Activated CD4-positive, alpha-beta memory T cell treated with anti-CD3 and anti-CD28 coated beads for 36 hours (primary cell): Measurements from ENCODE around the gene TRAF3IP3. TPM values are rescaled to one million over a fixed set of nuclear protein-coding genes. Genes with fewer than 3 reads are reported as not detected.

Experiments used
- CTCF ChIA-PET: fragments of 350-600 bp; sonication (Branson Sonifier 250); formaldehyde crosslinking; loops from one replicate; lab custom pipeline; 2021; ENCODE audit warnings: antibody characterized with exemption, inconsistent platforms; lab: Charles Lee
- POLR2A ChIA-PET: fragments of 350-600 bp; sonication (Branson Sonifier 250); formaldehyde crosslinking; loops from one replicate; lab custom pipeline; 2021; ENCODE audit warnings: antibody characterized with exemption; lab: Charles Lee
- DNase-seq: peaks from one replicate; pipeline ENCODE4 v3.0.0-alpha.2; 2020
- H3K27ac Mint-ChIP-seq: one replicate; pipeline ENCODE4 v1.8.0; 2021; ENCODE audit warnings: mixed read lengths
- H3K27me3 Mint-ChIP-seq: one replicate; pipeline ENCODE4 v1.8.0; 2021; ENCODE audit warnings: mixed read lengths
- H3K36me3 Mint-ChIP-seq: one replicate; pipeline ENCODE4 v1.8.0; 2021; ENCODE audit warnings: mixed read lengths
- H3K4me1 Mint-ChIP-seq: one replicate; pipeline ENCODE4 v1.8.0; 2021; ENCODE audit warnings: low read depth, mixed read lengths
- H3K4me3 Mint-ChIP-seq: one replicate; pipeline ENCODE4 v1.8.0; 2021; ENCODE audit warnings: mild to moderate bottlenecking, mixed read lengths
- H3K9me3 Mint-ChIP-seq: one replicate; pipeline ENCODE4 v1.8.0; 2021; ENCODE audit warnings: mixed read lengths
- intact Hi-C: fragments of 100-400 bp; cut with micrococcal nuclease; formaldehyde crosslinking; loops from one replicate; pipeline ENCODE4 v1.15.1; 2023
- total RNA-seq, 2 experiments: library from RNA; stranded (reverse); gene quantifications; one replicate each; pipeline ENCODE4 v1.2.3, GENCODE V29; 2021

Gene TRAF3IP3
- total RNA-seq, 2 experiments from 2014 or later = 212 to 217 TPM

DNA sequence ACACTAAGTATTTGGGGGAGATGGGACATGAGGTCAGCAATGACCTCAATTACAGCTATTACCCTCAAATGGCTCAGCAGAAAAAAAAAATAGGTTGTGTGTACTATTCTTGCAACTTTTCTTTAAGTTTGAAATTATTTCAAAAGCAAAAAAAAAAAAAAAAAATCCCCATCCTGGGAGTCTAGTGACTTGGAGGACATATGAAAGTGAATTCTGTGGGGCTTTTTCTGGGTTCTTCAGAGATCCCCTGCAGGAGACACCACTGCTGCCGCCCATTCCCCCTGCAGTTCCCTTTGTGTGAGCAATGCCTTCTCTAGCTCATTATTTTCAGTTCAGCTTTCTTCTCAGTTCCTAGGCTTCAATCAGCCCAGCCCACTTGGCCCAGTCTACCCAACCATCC, 34.5 kb upstream of the TRAF3IP3 start:
- ChIA-PET CTCF (interaction anchor here (0.6 to 0.8 kb wide), 3 partner anchors 34 to 334 kb away, joined by 3 to 5 read pairs (median 4); no protein-coding TSS in a partner anchor), POLR2A (interaction anchor here (0.6 to 1.2 kb wide), 5 partner anchors 16 to 70 kb away, joined by 3 to 4 read pairs (median 3); partner anchors contain the start of gene TRAF3IP3)
- intact Hi-C loops = no loop called here
- Mint-ChIP-seq H3K4me1 (peaks cover 69% of the 10 kb centered on the region), H3K4me3 (no peak overlapping the region), H3K36me3 (peaks cover 6% of the 10 kb centered on the region), H3K9me3 (peaks cover 5% of the 10 kb centered on the region), H3K27ac (peak overlapping the region; percentile 96), H3K27me3 (no peaks in the 10 kb centered on the region)
- DNase-seq = no peak

DNA sequence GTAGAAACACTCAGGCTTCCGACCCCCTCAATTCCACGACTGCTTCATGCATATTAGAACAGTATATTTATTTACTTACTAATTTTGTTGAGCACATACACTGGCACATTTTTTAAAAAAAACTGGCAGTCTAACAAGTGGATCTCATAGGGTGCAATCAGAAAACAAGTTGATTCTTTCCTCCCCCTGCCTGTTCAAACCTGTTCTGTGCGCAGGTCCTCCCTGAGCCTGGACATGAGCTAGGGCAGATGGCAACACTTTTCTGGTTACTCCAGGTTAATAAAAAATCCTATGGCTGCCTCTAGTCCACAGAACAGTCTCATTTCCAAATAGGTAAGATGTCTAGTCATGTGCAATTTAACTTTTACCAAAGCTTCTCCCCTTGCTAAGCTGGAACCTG, 32.6 kb upstream of the TRAF3IP3 start:
- Mint-ChIP-seq H3K36me3 (peaks cover 7% of the 10 kb centered on the region), H3K4me3 (no peak overlapping the region), H3K9me3 (peaks cover 5% of the 10 kb centered on the region), H3K27me3 (no peaks in the 10 kb centered on the region), H3K27ac (peak overlapping the region; percentile 96), H3K4me1 (peaks cover 74% of the 10 kb centered on the region)
- DNase-seq = no peak
- ChIA-PET CTCF (interaction anchor here (1.8 to 4.7 kb wide), 5 partner anchors 12 to 45 kb away, joined by 4 to 29 read pairs (median 5); no protein-coding TSS in a partner anchor), POLR2A (interaction anchor here (1.0 to 3.6 kb wide), 6 partner anchors 10 to 28 kb away, joined by 3 to 24 read pairs (median 8); partner anchors contain the start of gene HSD11B1)
- intact Hi-C loops = no loop called here

DNA sequence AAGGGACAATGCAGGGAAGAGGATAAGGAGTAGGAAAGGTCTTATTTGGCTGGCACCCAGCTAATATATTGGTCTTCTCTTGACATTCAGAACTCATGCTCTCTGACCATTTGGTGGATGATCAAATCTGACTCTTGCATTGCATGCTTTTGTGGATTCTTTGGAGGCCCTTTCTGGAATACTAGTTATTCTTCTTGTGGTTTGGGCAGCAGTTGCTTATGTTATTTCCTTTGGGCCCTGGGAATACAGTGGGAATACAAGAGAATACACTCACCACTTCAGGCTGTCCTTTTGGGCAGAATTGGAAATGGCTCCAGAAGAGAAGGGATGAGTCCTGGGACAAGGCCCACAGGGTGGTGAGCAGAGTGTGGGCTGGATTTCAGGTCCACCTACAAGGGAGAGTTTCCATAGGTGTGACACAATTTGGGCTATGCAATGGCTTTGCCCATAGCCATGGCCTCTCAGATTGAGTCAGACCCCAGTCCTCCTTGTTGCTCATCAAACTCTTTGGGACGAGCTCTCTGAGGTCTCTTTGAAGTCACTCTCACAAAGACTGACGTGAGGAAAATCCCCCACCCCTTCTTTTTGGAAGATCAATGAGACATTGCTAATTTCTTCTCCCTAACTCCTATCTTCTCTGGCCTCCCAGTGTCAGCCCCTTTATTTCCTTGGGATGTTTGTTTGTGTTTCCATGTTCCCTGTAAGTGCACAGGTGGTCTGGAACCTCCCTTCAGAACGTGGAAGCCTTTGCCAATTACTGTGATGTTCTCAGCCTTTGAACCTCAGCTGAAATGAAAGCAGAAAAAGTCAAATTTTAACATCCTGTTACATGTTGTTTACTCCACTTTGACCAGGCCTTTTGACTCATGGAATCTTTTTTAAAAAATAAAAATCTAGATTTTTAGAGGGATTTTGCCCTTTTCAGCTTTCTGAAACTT, 31.8 kb upstream of the TRAF3IP3 start:
- peak; percentile 79 for DNase-seq
- POLR2A ChIA-PET = interaction anchor here (0.8 to 3.6 kb wide), 11 partner anchors 10 to 45 kb away, joined by 3 to 24 read pairs (median 3); partner anchors contain the start of gene HSD11B1
- H3K4me1 Mint-ChIP-seq = peaks cover 74% of the 10 kb centered on the region
- peak overlapping the region; percentile 96 for H3K27ac Mint-ChIP-seq
- H3K36me3 Mint-ChIP-seq = peaks cover 7% of the 10 kb centered on the region
- no peaks in the 10 kb centered on the region for H3K27me3 Mint-ChIP-seq
- CTCF ChIA-PET = interaction anchor here (0.9 to 4.7 kb wide), 11 partner anchors 11 to 117 kb away, joined by 3 to 29 read pairs (median 5); partner anchors contain the start of gene HSD11B1
- H3K9me3 Mint-ChIP-seq = peaks cover 5% of the 10 kb centered on the region
- intact Hi-C loops = loop anchor here (1.0 to 2.0 kb wide), 5 partner anchors 9 to 45 kb away; no protein-coding TSS in a partner anchor
- peak overlapping the region; percentile 54 for H3K4me3 Mint-ChIP-seq

- H3K4me3 Mint-ChIP-seq = no peak overlapping the region
Observed at GRCh38 chr1:209727286-209727685, 28.6 kb upstream of the TRAF3IP3 start.

DNA sequence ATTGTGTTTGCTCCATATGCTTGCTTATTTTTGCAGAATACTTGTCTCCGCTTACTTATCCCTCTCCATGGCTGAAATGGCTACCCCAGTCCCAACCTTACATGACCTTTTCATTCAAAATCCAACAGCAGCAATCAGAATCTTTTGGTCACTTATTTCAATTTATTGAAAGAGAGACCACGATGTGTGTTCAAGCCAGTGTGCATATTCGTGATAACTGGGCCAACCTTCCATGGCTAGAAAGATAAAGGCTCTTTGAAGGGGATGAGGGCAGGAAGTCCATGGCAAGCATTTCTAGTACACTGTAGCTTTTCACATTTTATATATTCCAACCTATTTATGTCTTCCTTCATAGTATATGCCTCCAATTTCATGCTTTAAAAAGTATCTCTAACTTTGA, 28.1 kb upstream of the TRAF3IP3 start:
- Mint-ChIP-seq H3K4me1 (peaks cover 53% of the 10 kb centered on the region), H3K36me3 (peaks cover 13% of the 10 kb centered on the region), H3K9me3 (no peaks in the 10 kb centered on the region), H3K27me3 (no peaks in the 10 kb centered on the region), H3K27ac (peak overlapping the region; percentile 85), H3K4me3 (no peak overlapping the region)
- ChIA-PET CTCF (interaction anchor here (0.6 to 3.8 kb wide), 16 partner anchors 9 to 329 kb away, joined by 3 to 22 read pairs (median 3); no protein-coding TSS in a partner anchor), POLR2A (interaction anchor here (0.9 to 1.8 kb wide), 5 partner anchors 9 to 28 kb away, joined by 3 to 13 read pairs (median 4); partner anchors contain the start of genes HSD11B1 and TRAF3IP3)
- intact Hi-C loops = no loop called here
- DNase-seq = no peak

More at GRCh38 chr1:209727286-209727685, 28.6 kb upstream of the TRAF3IP3 start:
- Mint-ChIP-seq H3K9me3 (no peaks in the 10 kb centered on the region), H3K27me3 (no peaks in the 10 kb centered on the region), H3K4me1 (peaks cover 55% of the 10 kb centered on the region), H3K36me3 (peaks cover 11% of the 10 kb centered on the region), H3K27ac (peak overlapping the region; percentile 85)
- ChIA-PET POLR2A (interaction anchor here (0.9 to 1.8 kb wide), 5 partner anchors 10 to 28 kb away, joined by 3 to 13 read pairs (median 4); partner anchors contain the start of genes HSD11B1 and TRAF3IP3), CTCF (interaction anchor here (0.7 to 4.7 kb wide), 10 partner anchors 8 to 125 kb away, joined by 3 to 29 read pairs (median 5); no protein-coding TSS in a partner anchor)
- DNase-seq = no peak
- intact Hi-C loops = no loop called here

DNA sequence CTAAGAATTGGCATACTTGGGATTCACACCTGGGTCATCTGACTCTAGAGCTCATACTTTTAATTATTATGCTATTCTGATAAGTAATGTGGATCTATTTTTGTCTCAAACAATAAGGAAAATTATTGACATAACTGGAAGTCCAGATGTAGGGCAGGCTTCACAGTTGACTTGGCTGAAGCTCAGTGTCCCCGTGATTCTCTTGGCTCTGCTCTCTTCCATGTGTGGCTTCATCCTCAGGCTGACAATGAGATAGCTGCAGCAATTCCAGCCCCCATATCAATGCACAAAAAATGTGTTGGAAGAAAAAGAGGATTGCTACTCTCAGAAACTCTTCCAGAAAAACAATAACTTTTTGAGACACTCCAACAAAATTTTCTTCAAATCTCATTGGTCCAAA, 27.4 kb upstream of the TRAF3IP3 start:
- no peaks in the 10 kb centered on the region for H3K9me3 Mint-ChIP-seq
- H3K36me3 Mint-ChIP-seq = peaks cover 16% of the 10 kb centered on the region
- ChIA-PET CTCF (interaction anchor here (0.6 to 3.8 kb wide), 13 partner anchors 8 to 329 kb away, joined by 3 to 22 read pairs (median 3); no protein-coding TSS in a partner anchor), POLR2A (interaction anchor here (1.5 kb wide), 1 partner anchor 9 kb away, joined by 13 read pairs; no protein-coding TSS in a partner anchor)
- H3K27me3 Mint-ChIP-seq = no peaks in the 10 kb centered on the region
- intact Hi-C loops = no loop called here
- H3K4me3 Mint-ChIP-seq = no peak overlapping the region
- no peak overlapping the region for H3K27ac Mint-ChIP-seq
- peaks cover 52% of the 10 kb centered on the region for H3K4me1 Mint-ChIP-seq
- DNase-seq = no peak

DNA sequence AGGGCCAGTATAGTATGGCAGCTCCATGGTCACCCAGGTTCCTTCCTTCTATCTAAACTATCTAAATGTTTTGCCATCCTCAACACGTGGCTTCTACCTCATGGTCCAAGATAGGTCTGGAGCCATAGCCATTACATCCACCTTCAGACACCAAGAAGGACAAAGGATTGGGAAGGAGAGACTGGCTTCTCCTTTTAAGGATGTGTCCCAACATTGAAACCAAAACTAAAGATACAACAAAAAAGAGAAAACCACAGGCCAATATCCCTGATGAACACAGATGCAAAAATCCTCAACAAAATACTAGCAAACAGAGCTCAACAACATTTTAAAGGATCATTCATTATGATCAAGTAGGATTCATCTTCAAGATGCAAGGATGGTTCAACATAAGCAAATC, 26.4 kb upstream of the TRAF3IP3 start:
- peak overlapping the region; percentile 23 for H3K27ac Mint-ChIP-seq
- peaks cover 17% of the 10 kb centered on the region for H3K36me3 Mint-ChIP-seq
- H3K27me3 Mint-ChIP-seq = no peaks in the 10 kb centered on the region
- DNase-seq = no peak
- peaks cover 51% of the 10 kb centered on the region for H3K4me1 Mint-ChIP-seq
- H3K4me3 Mint-ChIP-seq = no peak overlapping the region
- POLR2A ChIA-PET = no interaction called here
- no peaks in the 10 kb centered on the region for H3K9me3 Mint-ChIP-seq
- CTCF ChIA-PET = interaction anchor here (0.7 to 3.8 kb wide), 3 partner anchors 19 to 926 kb away, joined by 3 to 22 read pairs (median 5); no protein-coding TSS in a partner anchor
- intact Hi-C loops = no loop called here

- H3K4me3 Mint-ChIP-seq = no peak overlapping the region
- no peak for DNase-seq
- peaks cover 52% of the 10 kb centered on the region for H3K4me1 Mint-ChIP-seq
- H3K36me3 Mint-ChIP-seq = peaks cover 19% of the 10 kb centered on the region
- CTCF ChIA-PET = interaction anchor here (5.4 kb wide), 1 partner anchor 17 kb away, joined by 62 read pairs; no protein-coding TSS in a partner anchor
- POLR2A ChIA-PET = interaction anchor here (2.7 kb wide), 1 partner anchor 26 kb away, joined by 11 read pairs; no protein-coding TSS in a partner anchor
- peak overlapping the region; percentile 66 for H3K27ac Mint-ChIP-seq
- intact Hi-C loops = no loop called here
- H3K9me3 Mint-ChIP-seq = no peaks in the 10 kb centered on the region
- no peaks in the 10 kb centered on the region for H3K27me3 Mint-ChIP-seq
Observed at GRCh38 chr1:209732725-209733124, 23.1 kb upstream of the TRAF3IP3 start.

DNA sequence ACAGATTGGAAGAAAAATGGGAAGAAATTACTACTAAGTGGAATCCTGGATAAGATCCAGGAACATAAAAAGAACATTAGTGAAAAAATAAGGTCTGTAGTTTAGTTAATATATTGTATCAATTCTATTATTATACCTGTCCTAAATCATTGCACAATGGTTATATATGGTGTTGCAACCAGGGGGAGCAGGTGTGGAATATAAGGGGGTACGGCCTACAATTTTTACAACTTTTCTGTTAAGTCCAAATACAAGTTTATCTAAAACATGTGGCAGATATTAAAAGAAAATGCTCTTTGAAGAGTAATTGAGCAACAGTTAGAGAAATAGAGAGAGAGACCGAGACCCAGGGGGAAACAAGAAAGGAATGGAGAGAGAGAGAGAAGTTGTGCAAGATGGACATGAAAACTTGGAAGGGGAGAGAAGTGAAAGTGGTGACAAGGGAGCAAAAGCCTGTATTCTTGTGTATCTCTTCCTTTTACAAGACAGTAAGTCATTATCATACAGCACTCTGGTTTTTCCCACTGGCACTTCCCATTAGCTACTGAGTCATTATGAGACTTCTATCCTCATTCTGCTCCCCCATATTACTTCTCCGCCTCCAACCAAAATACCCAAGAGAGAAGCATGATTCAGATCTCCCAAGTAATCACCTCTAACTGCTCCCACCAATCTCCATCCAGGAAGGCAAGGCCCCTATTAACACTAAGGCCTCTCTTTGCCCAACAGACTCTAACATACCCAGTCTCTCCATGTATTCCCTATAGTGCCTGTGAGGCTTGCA, 22.3 kb upstream of the TRAF3IP3 start:
- no peak for DNase-seq
- Mint-ChIP-seq H3K27ac (peak overlapping the region; percentile 75), H3K4me1 (peaks cover 49% of the 10 kb centered on the region), H3K27me3 (no peaks in the 10 kb centered on the region), H3K9me3 (no peaks in the 10 kb centered on the region), H3K36me3 (peaks cover 19% of the 10 kb centered on the region), H3K4me3 (peak overlapping the region; percentile 54)
- ChIA-PET POLR2A (interaction anchor here (0.9 to 4.6 kb wide), 6 partner anchors 10 to 35 kb away, joined by 3 to 35 read pairs (median 10); partner anchors contain the start of gene HSD11B1), CTCF (interaction anchor here (4.9 to 5.4 kb wide), 2 partner anchors 9 to 16 kb away, joined by 29 to 62 read pairs; no protein-coding TSS in a partner anchor)
- intact Hi-C loops = no loop called here

DNA sequence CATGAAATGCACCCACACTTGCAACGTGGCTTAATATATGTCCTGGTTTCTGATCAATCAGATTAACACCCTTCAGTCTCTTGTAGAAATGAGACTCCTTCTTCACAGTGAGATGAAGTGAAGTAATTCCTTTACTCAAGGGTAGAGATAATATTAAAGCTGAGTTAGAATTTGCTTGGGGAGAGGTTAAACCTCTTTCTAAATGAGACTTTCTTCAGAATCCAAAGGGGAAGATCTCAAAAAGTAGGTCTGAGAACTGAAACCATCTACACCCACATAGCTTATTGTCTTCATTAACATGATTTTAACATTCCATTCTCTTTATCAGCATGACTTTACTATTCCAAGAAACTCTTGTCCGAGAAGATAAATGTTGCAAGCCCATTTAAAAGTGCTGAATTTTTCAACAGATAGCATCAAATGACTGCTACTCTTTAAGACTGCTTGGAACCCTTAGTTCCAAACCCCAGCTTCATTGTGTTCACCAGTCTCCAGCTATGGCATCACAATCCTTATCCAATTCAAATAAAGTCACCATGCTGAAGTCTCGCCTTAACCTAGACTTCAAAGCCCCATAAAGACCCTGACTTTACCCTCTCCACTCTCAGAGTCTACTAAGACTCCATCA, 19.2 kb upstream of the TRAF3IP3 start:
- peaks cover 56% of the 10 kb centered on the region for H3K4me1 Mint-ChIP-seq
- ChIA-PET CTCF (interaction anchor here (0.8 to 5.4 kb wide), 13 partner anchors 9 to 170 kb away, joined by 3 to 62 read pairs (median 7); partner anchors contain the start of gene HSD11B1), POLR2A (interaction anchor here (0.7 to 4.6 kb wide), 16 partner anchors 9 to 84 kb away, joined by 3 to 35 read pairs (median 6); partner anchors contain the start of genes HSD11B1 and TRAF3IP3)
- DNase-seq = no peak
- no peaks in the 10 kb centered on the region for H3K27me3 Mint-ChIP-seq
- no peak overlapping the region for H3K4me3 Mint-ChIP-seq
- intact Hi-C loops = loop anchor here (1.0 kb wide), 3 partner anchors 11 to 26 kb away; no protein-coding TSS in a partner anchor
- H3K36me3 Mint-ChIP-seq = peaks cover 10% of the 10 kb centered on the region
- H3K27ac Mint-ChIP-seq = peak overlapping the region; percentile 90
- H3K9me3 Mint-ChIP-seq = no peaks in the 10 kb centered on the region
